Posterior vena cava (tissue), 2 donors: ENCODE results near the gene TGFBI. TPM values are rescaled to one million over a fixed set of nuclear protein-coding genes. Genes with fewer than 3 reads are reported as not detected.
A peak's percentile ranks its signal among the peaks of the same experiment; 100 is the strongest.

ENCODE experiments used
- DNase-seq: peaks from one replicate; pipeline ENCODE4 v3.0.0-alpha.2; 2020; ENCODE audit warnings: low spot score
- intact Hi-C, 2 donors: fragments of 100-400 bp; cut with DNase I; formaldehyde crosslinking; loops; one replicate each; pipeline versions ENCODE4 v1.14.1 to v1.14.2; 2022 to 2023
- long read RNA-seq, 2 donors: library from polyadenylated mRNA; unstranded; transcript quantifications; one replicate each; pipeline ENCODE4 v2.0.0, GENCODE V29; 2020 to 2021
- total RNA-seq, 2 donors: library from RNA; stranded (reverse); fragmentation: NEBNext Ultra II Directional; extraction: Animal tissue kit (Norgen Biotek cat#: 25700); gene quantifications; one replicate each; pipeline ENCODE4 v1.2.1, GENCODE V29; 2021
- donor health status: DM: yes; HTN: yes; CAD: no.
- donor health status: DM: yes; HTN: yes; CAD: no.

Gene TGFBI
- 100 to 1,000 TPM; 173 to 286 TPM for total RNA-seq
- long read RNA-seq, donor 1, transcript TGFBI-201 (17 exons, 2,804 nt) = major isoform, 39 of 102 reads
- long read RNA-seq, donor 1, partial matches to known transcripts = 52 of 102 reads
- long read RNA-seq, donor 1, other reads (novel, unspliced or antisense) = 10 of 102 reads
- long read RNA-seq, donor 2, transcript TGFBI-201 (17 exons, 2,804 nt) = major isoform, 118 of 241 reads
- long read RNA-seq, donor 2, partial matches to known transcripts = 93 of 241 reads
- long read RNA-seq, donor 2, other reads (novel, unspliced or antisense) = 30 of 241 reads

DNA sequence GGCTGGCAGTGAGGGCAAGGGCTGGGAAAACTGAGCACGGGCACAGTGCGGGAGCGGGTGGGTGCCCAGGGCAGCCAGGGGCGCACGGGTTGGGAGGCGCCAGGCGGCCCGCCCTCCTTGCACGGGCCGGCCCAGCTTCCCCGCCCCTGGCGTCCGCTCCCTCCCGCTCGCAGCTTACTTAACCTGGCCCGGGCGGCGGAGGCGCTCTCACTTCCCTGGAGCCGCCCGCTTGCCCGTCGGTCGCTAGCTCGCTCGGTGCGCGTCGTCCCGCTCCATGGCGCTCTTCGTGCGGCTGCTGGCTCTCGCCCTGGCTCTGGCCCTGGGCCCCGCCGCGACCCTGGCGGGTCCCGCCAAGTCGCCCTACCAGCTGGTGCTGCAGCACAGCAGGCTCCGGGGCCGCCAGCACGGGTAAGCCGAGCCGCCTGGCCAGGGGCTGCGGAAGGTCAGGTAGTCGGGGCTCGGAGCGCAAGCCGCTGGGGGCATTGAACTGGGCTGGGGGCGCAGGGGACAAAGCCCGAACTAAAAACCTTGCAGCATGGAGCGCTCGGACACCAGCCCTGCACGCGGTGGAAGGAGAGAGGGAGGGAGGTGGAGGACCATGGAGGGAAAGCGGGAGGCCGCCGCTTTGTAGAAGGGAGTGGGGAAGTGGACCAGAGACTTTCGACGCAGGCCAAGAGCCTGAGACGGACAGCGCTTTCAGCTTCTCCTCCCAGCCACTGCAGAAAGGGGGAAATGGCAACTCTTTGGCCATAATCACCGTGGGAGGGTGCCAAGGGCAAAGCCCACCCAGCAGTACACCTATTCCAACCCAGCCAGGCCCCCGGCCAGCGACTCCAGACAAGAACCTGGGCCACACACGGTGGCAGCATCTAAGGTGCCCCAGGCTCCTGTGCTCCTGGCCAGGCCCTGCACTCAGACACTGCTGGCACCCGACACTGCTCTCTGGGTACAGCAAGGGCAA, at the start of gene TGFBI:
TSS of gene TGFBI (plus strand) at position 207 of the 961 bp plus-strand sequence. CDS start at position 275, 68 bp downstream.
- DNase-seq = peak; percentile 91
- intact Hi-C loops = loop anchor here in 1 of 2 donors (2.0 kb wide), 1 partner anchor 24 kb away; no protein-coding TSS in a partner anchor

DNA sequence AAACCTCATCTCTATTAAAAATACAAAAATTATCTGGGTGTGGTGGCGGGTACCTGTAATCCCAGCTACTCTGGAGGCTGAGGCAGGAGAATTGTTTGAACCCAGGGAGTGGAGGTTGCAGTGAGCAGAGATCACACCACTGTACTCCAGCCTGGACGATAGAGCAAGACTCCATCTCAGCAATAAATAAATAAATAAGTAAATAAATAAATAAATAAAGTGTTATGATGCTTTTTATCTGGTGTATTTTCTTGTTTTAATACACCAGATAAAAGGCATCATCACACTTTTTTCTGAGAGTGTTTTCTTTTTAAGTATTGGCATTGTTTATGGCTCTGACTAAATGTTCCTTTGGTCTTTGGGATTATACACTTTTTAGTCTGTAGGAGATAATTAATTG, 49.8 kb upstream of the TGFBI start:
- DNase-seq = no peak
- intact Hi-C loops = loop anchor here in 1 of 2 donors (10.0 kb wide), 1 partner anchor 86 kb away; no protein-coding TSS in a partner anchor

DNA sequence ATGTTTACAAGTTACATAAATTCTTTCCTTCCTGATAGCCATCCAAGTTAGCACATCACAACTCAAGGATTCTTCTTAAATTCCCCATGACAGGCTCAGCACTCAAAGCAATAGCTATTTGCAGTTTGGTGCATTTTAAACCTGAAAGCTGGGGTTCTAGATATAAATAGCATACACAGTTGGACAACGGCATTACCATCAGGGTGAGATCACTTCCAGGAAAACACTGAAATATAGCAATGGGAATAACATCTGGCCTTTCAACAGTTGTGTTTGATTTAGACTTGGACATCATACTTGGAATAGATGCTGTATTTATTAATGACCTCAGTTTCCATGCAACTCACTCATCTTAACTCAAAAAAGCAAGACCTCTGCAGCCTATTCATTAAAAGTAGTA, 49.3 kb upstream of the TGFBI start:
- DNase-seq = no peak
- intact Hi-C loops = loop anchor here in 1 of 2 donors (10.0 kb wide), 1 partner anchor 85 kb away; no protein-coding TSS in a partner anchor

GRCh38 chr5:135980620-135981019, 48.2 kb upstream of the TGFBI start:
- no peak for DNase-seq
- intact Hi-C loops = no loop called here

GRCh38 chr5:135985951-135986350, 42.8 kb upstream of the TGFBI start:
- no peak for DNase-seq
- intact Hi-C loops = no loop called here

- intact Hi-C loops = no loop called here
- DNase-seq = no peak
Observed at GRCh38 chr5:135986401-135986800, 42.4 kb upstream of the TGFBI start.

- no peak for DNase-seq
- intact Hi-C loops = no loop called here
Observed at GRCh38 chr5:135986891-135987401, 41.8 kb upstream of the TGFBI start.

- DNase-seq = no peak
- intact Hi-C loops = no loop called here
Observed at GRCh38 chr5:135988546-135988945, 40.2 kb upstream of the TGFBI start.

- intact Hi-C loops = no loop called here
- no peak for DNase-seq
Observed at GRCh38 chr5:135989686-135990085, 39.1 kb upstream of the TGFBI start.

DNA sequence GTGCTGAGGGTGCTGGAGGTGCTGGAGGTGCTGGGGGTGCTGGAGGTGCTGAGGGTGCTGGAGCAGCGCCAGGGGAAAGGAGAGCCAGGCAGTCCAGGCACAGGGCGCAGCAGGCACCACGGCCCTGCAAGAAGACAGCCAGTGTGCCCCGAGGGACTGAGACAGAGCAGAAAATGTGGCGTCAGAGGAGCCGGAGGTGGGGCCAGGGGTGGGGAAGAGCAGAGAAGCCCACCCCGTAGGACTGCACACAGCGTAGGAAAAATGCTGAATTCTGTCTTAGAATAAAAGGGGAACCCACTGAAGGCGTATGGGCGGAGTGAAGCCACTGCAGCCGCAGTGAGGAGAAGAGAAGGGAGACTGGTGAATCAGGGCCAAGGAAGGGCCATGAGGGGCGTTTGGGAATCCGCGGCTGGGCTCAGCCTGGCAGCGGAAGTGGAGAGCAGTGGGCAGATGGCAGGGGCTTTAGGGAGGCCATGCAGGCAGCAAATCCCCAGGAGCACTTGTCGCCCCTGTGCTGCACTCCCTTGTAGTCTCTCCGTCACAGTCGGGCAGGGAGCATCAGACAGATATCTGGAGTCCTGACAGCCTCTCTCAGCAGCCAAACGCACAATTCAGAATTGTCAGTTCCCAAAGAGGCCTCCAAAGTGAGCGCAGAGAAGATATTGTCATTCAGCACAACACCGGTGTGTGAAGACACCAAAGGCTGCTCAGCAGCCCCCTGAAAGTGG, 38.1 kb upstream of the TGFBI start:
- DNase-seq = no peak
- intact Hi-C loops = no loop called here

DNA sequence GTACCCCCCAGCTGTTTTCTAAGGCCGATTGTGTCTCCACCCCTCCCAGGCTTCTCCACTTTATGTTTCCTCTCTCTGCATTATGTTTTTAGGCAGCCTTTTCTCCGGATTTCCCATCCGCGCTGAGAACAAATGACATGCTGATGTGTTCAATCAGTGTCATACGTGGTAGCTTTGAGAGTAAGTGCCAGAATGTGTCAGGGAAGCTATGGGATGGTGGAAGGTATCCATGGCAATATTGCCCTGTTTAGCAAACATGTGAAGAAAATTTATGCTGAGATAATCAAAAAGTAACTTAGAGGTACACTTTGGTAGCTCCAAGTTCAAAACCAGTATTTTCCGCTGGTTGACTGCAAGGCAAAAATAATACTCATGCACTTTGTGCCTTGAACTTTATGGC, 37.4 kb upstream of the TGFBI start:
- intact Hi-C loops = no loop called here
- no peak for DNase-seq

DNA sequence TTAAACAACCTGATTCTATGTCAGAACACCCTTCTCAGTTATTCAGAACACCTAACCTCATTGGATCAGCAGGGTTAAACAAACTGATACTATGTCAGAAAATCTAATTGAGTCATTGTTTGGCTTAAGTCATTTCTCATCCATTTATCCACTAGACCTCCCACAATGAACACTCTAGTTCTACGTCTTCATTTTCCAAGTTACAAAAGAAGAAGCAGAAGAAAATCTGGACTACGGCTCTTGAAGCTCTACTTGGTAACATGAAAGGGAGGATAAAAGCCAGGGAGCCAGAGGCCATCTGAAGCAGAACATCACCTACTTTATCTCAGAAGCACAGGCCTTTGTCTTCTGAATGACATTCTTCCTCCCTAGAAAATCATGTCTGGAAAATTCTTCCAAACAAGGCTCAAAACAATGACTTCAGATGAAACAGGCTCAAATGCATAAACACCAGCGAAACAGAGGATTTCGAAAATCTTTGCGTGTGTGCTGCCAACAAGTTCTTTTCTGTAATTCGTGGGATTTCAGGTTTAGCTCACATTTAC, 35.4 kb upstream of the TGFBI start:
- intact Hi-C loops = no loop called here
- no peak for DNase-seq

DNA sequence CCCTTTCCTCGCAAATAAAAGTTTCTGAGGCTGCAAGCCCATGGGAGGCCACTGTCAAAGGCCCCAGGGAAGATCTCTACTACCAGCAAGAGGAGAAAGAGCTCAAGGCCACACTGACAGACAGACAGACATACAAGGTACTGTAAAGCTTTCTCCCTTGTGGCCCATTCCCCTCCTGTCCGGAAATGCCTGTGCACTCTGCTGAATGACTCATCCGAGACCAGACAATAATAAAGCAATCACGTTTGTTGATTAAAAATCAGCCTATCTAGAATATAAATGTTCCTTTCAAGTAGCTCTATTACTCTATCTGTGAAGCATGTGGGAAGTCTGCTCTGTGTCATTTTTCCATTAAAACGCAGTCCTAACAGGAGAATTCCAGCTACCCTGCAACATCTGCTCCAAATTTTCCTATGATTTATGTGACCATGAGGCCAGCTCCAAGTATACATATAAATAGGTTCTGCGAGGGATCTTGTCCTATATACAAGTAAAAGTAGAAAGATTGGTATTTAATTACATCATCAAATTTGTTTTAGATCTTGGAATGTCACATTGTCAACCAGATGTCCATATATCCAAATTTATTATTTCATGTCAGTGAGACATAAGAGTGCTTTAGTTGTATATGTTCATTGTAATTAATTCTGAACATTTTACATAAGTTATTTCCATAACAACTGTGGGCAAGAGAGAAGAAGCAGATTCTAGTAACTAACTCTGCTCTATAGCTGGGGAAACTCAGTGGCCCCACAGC, 34.7 kb upstream of the TGFBI start:
- intact Hi-C loops = no loop called here
- no peak for DNase-seq

DNA sequence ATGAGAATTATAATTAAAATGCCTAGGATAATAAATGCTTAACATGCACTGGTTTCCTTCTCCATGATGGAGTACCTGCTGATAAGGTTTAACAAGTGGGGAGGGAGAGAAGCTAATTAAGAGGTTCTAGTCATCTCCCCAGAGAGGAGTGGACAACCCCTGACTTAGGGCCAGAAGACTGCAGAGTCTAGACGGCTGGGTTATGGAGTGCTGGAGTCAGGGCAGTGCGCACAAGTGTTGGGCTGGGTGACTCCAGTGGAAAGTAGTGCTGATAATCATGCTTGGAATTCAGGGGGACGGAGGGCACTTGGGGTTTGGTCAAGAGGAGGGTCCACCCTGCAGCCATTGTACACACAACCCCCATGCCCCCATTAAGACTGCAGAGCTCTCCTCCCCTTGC, 32.8 kb upstream of the TGFBI start:
- no peak for DNase-seq
- intact Hi-C loops = no loop called here

GRCh38 chr5:135996611-135997010, 32.2 kb upstream of the TGFBI start:
- intact Hi-C loops = no loop called here

DNA sequence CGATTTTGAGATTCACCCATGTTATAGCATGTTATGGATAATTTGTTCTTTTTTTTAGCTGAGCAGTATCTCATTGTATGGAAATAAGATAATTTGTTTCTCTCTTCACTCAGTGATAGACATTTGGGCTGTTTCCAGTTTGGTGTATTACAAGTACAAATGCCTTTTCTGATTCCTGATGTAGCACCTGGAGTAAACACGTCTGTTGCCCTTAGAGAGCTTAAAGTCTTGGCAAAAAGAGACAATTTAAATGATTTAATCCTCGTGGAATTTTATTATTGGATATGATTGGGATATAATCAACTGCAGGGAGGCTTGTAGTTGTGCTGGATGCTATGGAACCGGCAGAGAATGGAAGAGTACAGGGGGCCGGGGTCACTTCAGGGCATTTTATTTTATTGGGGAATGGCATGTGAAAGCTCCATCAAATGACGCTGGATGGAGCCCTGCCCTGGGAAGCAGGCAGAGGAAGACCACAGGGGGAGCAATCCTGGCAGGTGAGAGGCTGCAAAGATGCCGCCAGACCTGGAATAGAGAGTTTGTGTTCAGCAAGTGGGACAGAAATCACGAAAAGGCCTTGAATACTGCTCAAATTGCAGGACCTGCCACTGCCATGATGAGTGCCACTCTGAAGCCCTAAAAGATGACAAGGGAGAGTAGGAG, 31.0 kb upstream of the TGFBI start:
- intact Hi-C loops = no loop called here
- DNase-seq = no peak

More at GRCh38 chr5:135996611-135997010, 32.2 kb upstream of the TGFBI start:
- no peak for DNase-seq

DNA sequence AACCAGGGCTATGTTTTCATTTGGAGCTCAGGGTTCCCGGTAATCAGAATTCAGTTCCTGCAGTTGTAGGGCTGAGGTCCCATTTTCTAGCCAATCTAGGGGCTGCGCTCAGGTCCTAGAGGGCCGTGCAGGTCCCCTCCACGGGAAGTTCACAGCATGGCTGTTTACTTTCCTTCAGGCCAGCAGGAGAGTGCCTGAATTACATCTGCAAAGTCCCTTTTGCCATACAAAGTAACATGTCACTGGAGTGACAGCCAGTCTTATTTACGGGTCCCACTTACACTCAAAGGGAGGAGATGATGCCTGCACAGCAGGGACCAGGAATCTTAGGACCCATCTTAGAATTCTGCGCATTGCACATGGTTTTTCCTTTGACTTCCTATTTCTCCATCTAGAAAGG, 29.9 kb upstream of the TGFBI start:
- intact Hi-C loops = no loop called here
- DNase-seq = no peak
